HepG2 (cell line): ENCODE results near the gene KIAA0232. TPM values are rescaled to one million over a fixed set of nuclear protein-coding genes. Genes with fewer than 3 reads are reported as not detected.

Experiments used
- CREB3 ChIP-seq: sonication (generic); formaldehyde crosslinking; IDR thresholded peaks from 2 replicates; pipeline ENCODE4 v1.5.0; 2020; ENCODE audit warnings: missing genetic modification reagents
- ETS1 ChIP-seq: sonication (generic); formaldehyde crosslinking; IDR thresholded peaks from 2 replicates; pipeline ENCODE4 v1.4.0; 2020; ENCODE audit warnings: missing genetic modification reagents
- GATAD1 ChIP-seq: IDR thresholded peaks from 2 replicates; pipeline ENCODE4 v1.6.1; 2016; ENCODE audit warnings: missing genetic modification reagents, missing compliant biosample characterization
- GLI4 ChIP-seq: sonication (generic); formaldehyde crosslinking; IDR thresholded peaks from 2 replicates; pipeline ENCODE4 v1.5.1; 2020; ENCODE audit warnings: missing genetic modification reagents, mild to moderate bottlenecking, moderate library complexity, borderline replicate concordance
- GPN1 ChIP-seq: sonication (generic); formaldehyde crosslinking; IDR thresholded peaks from 2 replicates; pipeline ENCODE4 v1.5.1; 2020; ENCODE audit warnings: missing genetic modification reagents, borderline replicate concordance
- KDM2A ChIP-seq: sonication (generic); formaldehyde crosslinking; IDR thresholded peaks from 2 replicates; pipeline ENCODE4 v1.4.0; 2020; ENCODE audit warnings: low read depth, missing genetic modification reagents, borderline replicate concordance
- KLF15 ChIP-seq: sonication (generic); formaldehyde crosslinking; IDR thresholded peaks from 2 replicates; pipeline ENCODE4 v1.8.1; 2023; ENCODE audit warnings: borderline replicate concordance, mild to moderate bottlenecking, inconsistent platforms, missing genetic modification reagents, mixed read lengths
- MAFK ChIP-seq, 2 experiments: IDR thresholded peaks in 1 of 2; conservative IDR thresholded peaks in 1 of 2; 2 replicates each; pipeline ENCODE4 v1.6.1; 2011; ENCODE audit warnings: improper control_type of control experiment in 2 of 2, low read length in 2 of 2
- MYC ChIP-seq: sonication (generic); formaldehyde crosslinking; IDR thresholded peaks from 2 replicates; pipeline ENCODE4 v1.9.0; 2021; ENCODE audit warnings: missing genetic modification reagents, borderline replicate concordance
- NCOA5 ChIP-seq: sonication (generic); formaldehyde crosslinking; IDR thresholded peaks from 2 replicates; pipeline ENCODE4 v1.4.0; 2020; ENCODE audit warnings: missing genetic modification reagents
- NFIB ChIP-seq: sonication (generic); formaldehyde crosslinking; IDR thresholded peaks from 2 replicates; pipeline ENCODE4 v1.9.0; 2021; ENCODE audit warnings: missing genetic modification reagents, mild to moderate bottlenecking, borderline replicate concordance
- SMARCE1 ChIP-seq: fragments of 450-650 bp; IDR thresholded peaks from 2 replicates; pipeline ENCODE4 v1.6.1; 2017; ENCODE audit warnings: borderline replicate concordance
- TBX3 ChIP-seq: fragments of 450-650 bp; IDR thresholded peaks from 2 replicates; pipeline ENCODE4 v1.6.1; 2017; ENCODE audit warnings: antibody characterized with exemption, mild to moderate bottlenecking, inconsistent platforms, borderline replicate concordance
- TEAD2 ChIP-seq: sonication (generic); formaldehyde crosslinking; IDR thresholded peaks from 2 replicates; pipeline ENCODE4 v1.9.0; 2021; ENCODE audit warnings: missing genetic modification reagents
- ZBTB20 ChIP-seq: sonication (generic); formaldehyde crosslinking; IDR thresholded peaks from 2 replicates; pipeline ENCODE4 v1.8.1; 2023; ENCODE audit warnings: missing genetic modification reagents, low read depth, mild to moderate bottlenecking, borderline replicate concordance
- ZNF205 ChIP-seq: IDR thresholded peaks from 2 replicates; pipeline ENCODE4 v1.6.1; 2018; ENCODE audit warnings: missing biosample characterization, missing genetic modification reagents
- ZNF282 ChIP-seq: fragments of 450-650 bp; IDR thresholded peaks from 2 replicates; pipeline ENCODE4 v1.6.1; 2018; ENCODE audit not compliant: partially characterized antibody
- ZNF329 ChIP-seq: sonication (generic); formaldehyde crosslinking; IDR thresholded peaks from 2 replicates; pipeline ENCODE4 v1.9.0; 2021; ENCODE audit warnings: low read depth, mild to moderate bottlenecking, missing genetic modification reagents
- ZNF335 ChIP-seq: sonication (generic); formaldehyde crosslinking; IDR thresholded peaks from 2 replicates; pipeline ENCODE4 v1.4.0; 2020; ENCODE audit warnings: missing genetic modification reagents
- ZNF563 ChIP-seq: sonication (generic); formaldehyde crosslinking; IDR thresholded peaks from 2 replicates; pipeline ENCODE4 v1.8.0; 2022; ENCODE audit warnings: mild to moderate bottlenecking, moderate library complexity, missing genetic modification reagents
- ZNF737 ChIP-seq: sonication (generic); formaldehyde crosslinking; IDR thresholded peaks from 2 replicates; pipeline ENCODE4 v1.5.0; 2020; ENCODE audit warnings: missing genetic modification reagents, mild to moderate bottlenecking, borderline replicate concordance
- ZNF776 ChIP-seq: sonication (generic); formaldehyde crosslinking; IDR thresholded peaks from 2 replicates; pipeline ENCODE4 v1.4.0; 2020; ENCODE audit warnings: mild to moderate bottlenecking, missing genetic modification reagents
- ZNF792 ChIP-seq: IDR thresholded peaks from 2 replicates; pipeline ENCODE4 v1.6.1; 2016
- ZUFSP ChIP-seq: sonication (generic); formaldehyde crosslinking; IDR thresholded peaks from 2 replicates; pipeline ENCODE4 v1.9.0; 2021; ENCODE audit warnings: missing genetic modification reagents, mild to moderate bottlenecking, borderline replicate concordance
- polyA plus RNA-seq, 8 experiments: library from polyadenylated mRNA; depleted of rRNA in 3 of 8; stranded (reverse) in 7 of 8; unstranded in 1 of 8; fragments of >200 nt; fragmentation: Illumina TruSeq in 4 of 8; extraction: Trizol in 4 of 8; gene quantifications; 2 replicates each; pipeline versions ENCODE4 v1.2.1 to v1.2.3, GENCODE V29; 2011 to 2016; ENCODE audit warnings: low read depth in 4 of 8, missing spikeins in 1 of 8, mixed read lengths in 1 of 8; ENCODE audit not compliant: insufficient read depth in 1 of 8
- total RNA-seq, 5 experiments: library from RNA; depleted of rRNA; stranded (reverse); fragments of >200 nt; fragmentation: Illumina TruSeq; extraction: Trizol; gene quantifications; 2 replicates each; pipeline ENCODE4 v1.2.3, GENCODE V29; 2016; ENCODE audit warnings: low read depth in 1 of 5

The KIAA0232 gene
- total and polyA plus RNA-seq, 2 of the 13 experiments (the other 11 are each of a cell fraction or from before 2014, with no cell fraction given), result 7.8 to 17.1 TPM

- TF ChIP-seq MYC (CRISPR knock-in tag) (peak; percentile 94), ZUFSP (CRISPR knock-in tag) (no peak), NCOA5 (CRISPR knock-in tag) (no peak), ZNF792 (peak; percentile 95), GATAD1 (CRISPR knock-in tag) (peak; percentile 73), NFIB (no peak), ZNF737 (CRISPR knock-in tag) (no peak), ZNF282 (no peak), MAFK (conservative IDR thresholded peaks at IDR 0.05 in 1 of 2, IDR thresholded peaks at IDR 0.05 in 1 of 2; ENCODE audit: low read length in 2 of 2) (peak in 1 of 2 experiments; percentile 43; a peak in 3 of 4 replicates), KLF15 (no peak), CREB3 (CRISPR knock-in tag) (0 out of 2 replicates have a peak, but pooled peaks have one; percentile 41), ZNF335 (CRISPR knock-in tag) (peak; percentile 69; the same call in 1 of the 2 replicates), TEAD2 (CRISPR knock-in tag) (no peak), GLI4 (no peak), ZNF776 (CRISPR knock-in tag) (no peak), ZNF563 (CRISPR knock-in tag) (peak; percentile 75; the same call in 1 of the 2 replicates), GPN1 (CRISPR knock-in tag) (no peak), TBX3 (no peak), ZNF205 (CRISPR knock-in tag) (no peak), SMARCE1 (no peak), KDM2A (CRISPR knock-in tag) (no peak; the same call in 1 of the 2 replicates), ZNF329 (CRISPR knock-in tag) (no peak), ZBTB20 (peak; percentile 58), ETS1 (CRISPR knock-in tag) (peak; percentile 19; the same call in 1 of the 2 replicates)
Measured at GRCh38 chr4:6749340-6750171, 33.0 kb upstream of the KIAA0232 start (continued).
